RWPE2 (cell line): ENCODE results near the gene RCN2.

Source experiments
- ATAC-seq: fragments of 200-7000 bp; cut with Tn5 transposase; 3 replicates; pipeline ENCODE4 v1.9.1; 2021; ENCODE audit warnings: low read depth
- DNase-seq: peaks from one replicate; pipeline ENCODE4 v3.0.0-alpha.2; 2020; ENCODE audit warnings: low spot score
- H3K27ac ChIP-seq: fragments of 450-650 bp; 2 replicates; pipeline ENCODE4 v1.5.1; 2017; ENCODE audit warnings: mild to moderate bottlenecking; ENCODE audit not compliant: poor library complexity, severe bottlenecking
- H3K27me3 ChIP-seq: fragments of 250-450 bp; sonication (Bioruptor Pico); 2 replicates; pipeline ENCODE4 v1.5.1; 2021; ENCODE audit warnings: mild to moderate bottlenecking, moderate library complexity; ENCODE audit not compliant: insufficient read depth, poor library complexity, severe bottlenecking
- H3K36me3 ChIP-seq: fragments of 250-450 bp; sonication (Bioruptor Pico); 2 replicates; pipeline ENCODE4 v1.5.1; 2020; ENCODE audit warnings: low read depth, mild to moderate bottlenecking, moderate library complexity
- H3K4me1 ChIP-seq: fragments of 250-450 bp; sonication (Bioruptor Pico); 2 replicates; pipeline ENCODE4 v1.5.1; 2021; ENCODE audit warnings: mild to moderate bottlenecking, moderate library complexity; ENCODE audit not compliant: insufficient read depth, poor library complexity, severe bottlenecking
- H3K4me3 ChIP-seq: fragments of 250-450 bp; sonication (Bioruptor Pico); 2 replicates; pipeline ENCODE4 v1.5.1; 2021; ENCODE audit warnings: mild to moderate bottlenecking, moderate library complexity; ENCODE audit not compliant: severe bottlenecking
- H3K9me3 ChIP-seq: fragments of 250-450 bp; sonication (Bioruptor Pico); 2 replicates; pipeline ENCODE4 v1.5.1; 2021; ENCODE audit warnings: mild to moderate bottlenecking, moderate library complexity; ENCODE audit not compliant: severe bottlenecking
- CTCF ChIP-seq: fragments of 450-650 bp; IDR thresholded peaks from one replicate; pipeline ENCODE4 v1.5.1; 2017; ENCODE audit warnings: mild to moderate bottlenecking, moderate library complexity; ENCODE audit not compliant: poor library complexity, severe bottlenecking

RCN2 gene

GRCh38 chr15:76905013-76905839 lies 26.3 kb upstream of the RCN2 start, which contains the start of gene SCAPER:
TSS of gene SCAPER (minus strand) at chr15:76905340. CDS start at chr15:76883817, 21,523 bp downstream.
- TF ChIP-seq CTCF = no peak
- Histone ChIP-seq H3K4me3 (peak within 1 kb of the TSS; percentile 62), H3K4me1 (peaks cover 6% of the 10 kb centered on the region), H3K27me3 (no peaks in the 10 kb centered on the region), H3K27ac (peak within 1 kb of the TSS; percentile 58), H3K9me3 (no peaks in the 10 kb centered on the region), H3K36me3 (no peaks in the 10 kb centered on the region)
- DNase-seq (peak; percentile 94), ATAC-seq (peak; percentile 81)

GRCh38 chr15:76905855-76906254 lies 25.7 kb upstream of the RCN2 start:
- Histone ChIP-seq H3K9me3 (no peaks in the 10 kb centered on the region), H3K27ac (no peak overlapping the region), H3K4me1 (peaks cover 6% of the 10 kb centered on the region), H3K27me3 (no peaks in the 10 kb centered on the region), H3K36me3 (no peaks in the 10 kb centered on the region), H3K4me3 (peak overlapping the region; percentile 62)
- no peak for DNase-seq
- TF ChIP-seq CTCF = no peak
- no peak for ATAC-seq

- H3K4me1 ChIP-seq = no peaks in the 10 kb centered on the region
- no peak for TF ChIP-seq CTCF
- no peaks in the 10 kb centered on the region for H3K27me3 ChIP-seq
- DNase-seq (no peak), ATAC-seq (peak; percentile 43; the same call in 1 of the 3 replicates)
- no peaks in the 10 kb centered on the region for H3K9me3 ChIP-seq
- no peak overlapping the region for H3K27ac ChIP-seq
- no peaks in the 10 kb centered on the region for H3K36me3 ChIP-seq
- no peak overlapping the region for H3K4me3 ChIP-seq
Observed at GRCh38 chr15:76912430-76912829, 19.1 kb upstream of the RCN2 start.

GRCh38 chr15:76913737-76914136 lies 17.8 kb upstream of the RCN2 start:
- DNase-seq (no peak), ATAC-seq (peak; percentile 21; the same call in 2 of the 3 replicates)
- Histone ChIP-seq H3K4me1 (no peaks in the 10 kb centered on the region), H3K27me3 (no peaks in the 10 kb centered on the region), H3K4me3 (no peak overlapping the region), H3K9me3 (no peaks in the 10 kb centered on the region), H3K27ac (no peak overlapping the region), H3K36me3 (no peaks in the 10 kb centered on the region)
- TF ChIP-seq CTCF = no peak

GRCh38 chr15:76916369-76916768 lies 15.2 kb upstream of the RCN2 start:
- ATAC-seq (no peak), DNase-seq (no peak)
- H3K9me3 ChIP-seq = no peaks in the 10 kb centered on the region
- H3K27ac ChIP-seq = no peak overlapping the region
- no peak for TF ChIP-seq CTCF
- no peak overlapping the region for H3K4me3 ChIP-seq
- no peaks in the 10 kb centered on the region for H3K4me1 ChIP-seq
- no peaks in the 10 kb centered on the region for H3K27me3 ChIP-seq
- no peaks in the 10 kb centered on the region for H3K36me3 ChIP-seq
